ENCODE results near the gene NCAM2. TPM values are rescaled to one million over a fixed set of nuclear protein-coding genes. Genes with fewer than 3 reads are reported as not detected.

NCAM2 gene
- total RNA-seq, 1 experiment from 2014 or later: not detected

DNA sequence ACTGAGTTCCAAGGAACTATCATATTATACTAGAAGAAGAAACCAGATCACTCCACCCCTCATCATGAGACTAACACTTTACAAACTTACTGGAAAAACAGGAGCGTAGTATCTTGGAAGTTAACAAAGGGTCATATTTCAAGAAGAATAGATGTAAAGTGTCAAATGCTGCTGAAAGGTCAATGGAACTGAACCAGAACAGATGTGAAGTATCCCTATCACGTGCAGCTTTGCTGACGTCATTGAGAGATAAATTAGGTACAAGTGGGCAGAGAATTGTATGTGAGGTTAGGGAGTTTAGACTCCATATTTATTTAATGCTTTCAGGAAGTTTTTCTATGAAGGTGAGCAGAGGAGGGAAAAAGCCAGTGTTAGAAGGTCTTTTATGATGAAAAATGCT is 483.0 kb downstream of the NCAM2 start:
- H3K4me1 ChIP-seq (ENCODE audit: control insufficient read depth in 1 of 2, insufficient read depth in 2 of 2, low read length in 2 of 2): no peaks in the 10 kb centered on the region
- TF ChIP-seq SP1 (IDR thresholded peaks at IDR 0.05; ENCODE audit: low read depth) (no peak), CEBPB (IDR thresholded peaks at IDR 0.05; ENCODE audit: low read depth) (no peak), ZFX (IDR thresholded peaks at IDR 0.05) (no peak), FOSL1 (IDR thresholded peaks at IDR 0.05; ENCODE audit: low read depth) (no peak), ELF1 (IDR thresholded peaks at IDR 0.05; ENCODE audit: borderline replicate concordance, low read depth) (no peak), RAD21 (IDR thresholded peaks at IDR 0.05; ENCODE audit: low read depth) (no peak), CBX3 (IDR thresholded peaks at IDR 0.05; ENCODE audit: low read depth) (no peak), EZH2phosphoT487 (IDR thresholded peaks at IDR 0.05; ENCODE audit: borderline replicate concordance) (no peak), YY1 (IDR thresholded peaks at IDR 0.05; ENCODE audit: extremely low read depth, insufficient replicate concordance, low read depth, low read length) (no peak), POLR2AphosphoS5 (IDR thresholded peaks at IDR 0.05; ENCODE audit: low read depth, low read length) (no peak), TCF7L2 (IDR thresholded peaks at IDR 0.05; ENCODE audit: borderline replicate concordance, extremely low read depth, insufficient read depth, insufficient read length) (no peak), JUND (IDR thresholded peaks at IDR 0.05) (no peak), MAX (IDR thresholded peaks at IDR 0.05) (no peak)
- TF ChIP-seq, protein P1, sequence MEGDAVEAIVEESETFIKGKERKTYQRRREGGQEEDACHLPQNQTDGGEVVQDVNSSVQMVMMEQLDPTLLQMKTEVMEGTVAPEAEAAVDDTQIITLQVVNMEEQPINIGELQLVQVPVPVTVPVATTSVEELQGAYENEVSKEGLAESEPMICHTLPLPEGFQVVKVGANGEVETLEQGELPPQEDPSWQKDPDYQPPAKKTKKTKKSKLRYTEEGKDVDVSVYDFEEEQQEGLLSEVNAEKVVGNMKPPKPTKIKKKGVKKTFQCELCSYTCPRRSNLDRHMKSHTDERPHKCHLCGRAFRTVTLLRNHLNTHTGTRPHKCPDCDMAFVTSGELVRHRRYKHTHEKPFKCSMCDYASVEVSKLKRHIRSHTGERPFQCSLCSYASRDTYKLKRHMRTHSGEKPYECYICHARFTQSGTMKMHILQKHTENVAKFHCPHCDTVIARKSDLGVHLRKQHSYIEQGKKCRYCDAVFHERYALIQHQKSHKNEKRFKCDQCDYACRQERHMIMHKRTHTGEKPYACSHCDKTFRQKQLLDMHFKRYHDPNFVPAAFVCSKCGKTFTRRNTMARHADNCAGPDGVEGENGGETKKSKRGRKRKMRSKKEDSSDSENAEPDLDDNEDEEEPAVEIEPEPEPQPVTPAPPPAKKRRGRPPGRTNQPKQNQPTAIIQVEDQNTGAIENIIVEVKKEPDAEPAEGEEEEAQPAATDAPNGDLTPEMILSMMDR (IDR thresholded peaks at IDR 0.05 in 2 of 3, conservative IDR thresholded peaks at IDR 0.05 in 1 of 3; ENCODE audit: borderline replicate concordance in 1 of 3, insufficient read depth in 1 of 3, low read depth in 2 of 3, low read length in 2 of 3): no peak
- TF ChIP-seq, protein P2, sequence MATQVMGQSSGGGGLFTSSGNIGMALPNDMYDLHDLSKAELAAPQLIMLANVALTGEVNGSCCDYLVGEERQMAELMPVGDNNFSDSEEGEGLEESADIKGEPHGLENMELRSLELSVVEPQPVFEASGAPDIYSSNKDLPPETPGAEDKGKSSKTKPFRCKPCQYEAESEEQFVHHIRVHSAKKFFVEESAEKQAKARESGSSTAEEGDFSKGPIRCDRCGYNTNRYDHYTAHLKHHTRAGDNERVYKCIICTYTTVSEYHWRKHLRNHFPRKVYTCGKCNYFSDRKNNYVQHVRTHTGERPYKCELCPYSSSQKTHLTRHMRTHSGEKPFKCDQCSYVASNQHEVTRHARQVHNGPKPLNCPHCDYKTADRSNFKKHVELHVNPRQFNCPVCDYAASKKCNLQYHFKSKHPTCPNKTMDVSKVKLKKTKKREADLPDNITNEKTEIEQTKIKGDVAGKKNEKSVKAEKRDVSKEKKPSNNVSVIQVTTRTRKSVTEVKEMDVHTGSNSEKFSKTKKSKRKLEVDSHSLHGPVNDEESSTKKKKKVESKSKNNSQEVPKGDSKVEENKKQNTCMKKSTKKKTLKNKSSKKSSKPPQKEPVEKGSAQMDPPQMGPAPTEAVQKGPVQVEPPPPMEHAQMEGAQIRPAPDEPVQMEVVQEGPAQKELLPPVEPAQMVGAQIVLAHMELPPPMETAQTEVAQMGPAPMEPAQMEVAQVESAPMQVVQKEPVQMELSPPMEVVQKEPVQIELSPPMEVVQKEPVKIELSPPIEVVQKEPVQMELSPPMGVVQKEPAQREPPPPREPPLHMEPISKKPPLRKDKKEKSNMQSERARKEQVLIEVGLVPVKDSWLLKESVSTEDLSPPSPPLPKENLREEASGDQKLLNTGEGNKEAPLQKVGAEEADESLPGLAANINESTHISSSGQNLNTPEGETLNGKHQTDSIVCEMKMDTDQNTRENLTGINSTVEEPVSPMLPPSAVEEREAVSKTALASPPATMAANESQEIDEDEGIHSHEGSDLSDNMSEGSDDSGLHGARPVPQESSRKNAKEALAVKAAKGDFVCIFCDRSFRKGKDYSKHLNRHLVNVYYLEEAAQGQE (IDR thresholded peaks at IDR 0.05; ENCODE audit: low read depth): no peak
- TF ChIP-seq, protein P3, sequence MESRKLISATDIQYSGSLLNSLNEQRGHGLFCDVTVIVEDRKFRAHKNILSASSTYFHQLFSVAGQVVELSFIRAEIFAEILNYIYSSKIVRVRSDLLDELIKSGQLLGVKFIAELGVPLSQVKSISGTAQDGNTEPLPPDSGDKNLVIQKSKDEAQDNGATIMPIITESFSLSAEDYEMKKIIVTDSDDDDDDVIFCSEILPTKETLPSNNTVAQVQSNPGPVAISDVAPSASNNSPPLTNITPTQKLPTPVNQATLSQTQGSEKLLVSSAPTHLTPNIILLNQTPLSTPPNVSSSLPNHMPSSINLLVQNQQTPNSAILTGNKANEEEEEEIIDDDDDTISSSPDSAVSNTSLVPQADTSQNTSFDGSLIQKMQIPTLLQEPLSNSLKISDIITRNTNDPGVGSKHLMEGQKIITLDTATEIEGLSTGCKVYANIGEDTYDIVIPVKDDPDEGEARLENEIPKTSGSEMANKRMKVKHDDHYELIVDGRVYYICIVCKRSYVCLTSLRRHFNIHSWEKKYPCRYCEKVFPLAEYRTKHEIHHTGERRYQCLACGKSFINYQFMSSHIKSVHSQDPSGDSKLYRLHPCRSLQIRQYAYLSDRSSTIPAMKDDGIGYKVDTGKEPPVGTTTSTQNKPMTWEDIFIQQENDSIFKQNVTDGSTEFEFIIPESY (IDR thresholded peaks at IDR 0.05; ENCODE audit: extremely low read depth, insufficient replicate concordance, low read length): no peak
- TF ChIP-seq, protein P4, sequence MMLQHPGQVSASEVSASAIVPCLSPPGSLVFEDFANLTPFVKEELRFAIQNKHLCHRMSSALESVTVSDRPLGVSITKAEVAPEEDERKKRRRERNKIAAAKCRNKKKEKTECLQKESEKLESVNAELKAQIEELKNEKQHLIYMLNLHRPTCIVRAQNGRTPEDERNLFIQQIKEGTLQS (IDR thresholded peaks at IDR 0.05): no peak
- intact Hi-C loops (cut with micrococcal nuclease): no loop called here
- no TSS peak for BruUV-seq (replicated peaks)
- H3K9ac ChIP-seq (ENCODE audit: low read length): no peak overlapping the region
- H3K4me2 ChIP-seq (ENCODE audit: low read length): no peak overlapping the region
- no peak for ATAC-seq
- H3K27ac ChIP-seq (ENCODE audit: low read depth, low read length): no peak overlapping the region
- no peak overlapping the region for H3K4me3 ChIP-seq (replicated peaks in 1 of 2; ENCODE audit: low read depth in 1 of 2, low read length in 2 of 2)
- H3K9me2 ChIP-seq (ENCODE audit: insufficient read depth): no peaks in the 10 kb centered on the region
- peaks cover 10 to 11% of the 10 kb centered on the region in 2 experiments; a peak in 2 of 4 replicates for H3K9me3 ChIP-seq (ENCODE audit: control insufficient read depth in 1 of 2, insufficient read depth in 1 of 2, low read depth in 1 of 2, low read length in 2 of 2)
- RAD21 ChIA-PET (ENCODE audit: low non-redundant PET in 1 of 2, low total read pairs in 2 of 2, uncharacterized antibody in 2 of 2, unreplicated experiment in 2 of 2): no interaction called here
- H2AFZ ChIP-seq (ENCODE audit: low read depth, low read length, poor library complexity, severe bottlenecking): no peak overlapping the region
- CTCF ChIA-PET: no interaction called here
- no peaks in the 10 kb centered on the region for H3K27me3 ChIP-seq (ENCODE audit: insufficient read depth, low read length)
- no peaks in the 10 kb centered on the region for H3K36me3 ChIP-seq (ENCODE audit: control insufficient read depth in 1 of 2, insufficient read depth in 2 of 2, low read length in 2 of 2)
- no peaks in the 10 kb centered on the region for H3K79me2 ChIP-seq (ENCODE audit: insufficient read depth, low read length)
- POLR2A ChIA-PET: no interaction called here
- no peak for DNase-seq (ENCODE audit: low read depth, low spot score)
- H4K20me1 ChIP-seq (ENCODE audit: insufficient read depth): no peaks in the 10 kb centered on the region

Measured in HCT116 (cell line).